Hepatic stellate cell (primary cell): ENCODE measurements around the gene KCNJ14.
A peak's percentile ranks its signal among the peaks of the same experiment; 100 is the strongest.

Experiments
- DNase-seq: peaks from one replicate; pipeline ENCODE4 v3.0.0; 2011; ENCODE audit warnings: low spot score

The KCNJ14 gene

GRCh38 chr19:48508729-48509411 lies 53.5 kb downstream of the KCNJ14 start:
- no peak for DNase-seq

- DNase-seq = no peak
Measured at GRCh38 chr19:48509467-48510194, 54.3 kb downstream of the KCNJ14 start.

- DNase-seq = no peak
Measured at GRCh38 chr19:48510421-48511268, 55.3 kb downstream of the KCNJ14 start.

- no peak for DNase-seq
Measured at GRCh38 chr19:48511321-48511731, 56.0 kb downstream of the KCNJ14 start.

GRCh38 chr19:48511800-48512503 lies 56.6 kb downstream of the KCNJ14 start, which contains the start of gene LMTK3:
LMTK3 (minus strand) TSS chr19:48511835; CDS start chr19:48511576, 259 bp downstream.
- DNase-seq = no peak

GRCh38 chr19:48512504-48513288 lies 57.3 kb downstream of the KCNJ14 start:
- no peak for DNase-seq

- peak; percentile 81 for DNase-seq
Measured at GRCh38 chr19:48513289-48514122, 58.1 kb downstream of the KCNJ14 start.

GRCh38 chr19:48514123-48514458 lies 58.7 kb downstream of the KCNJ14 start:
- DNase-seq = no peak

GRCh38 chr19:48516536-48516935 lies 61.2 kb downstream of the KCNJ14 start:
- DNase-seq = no peak
